Fibroblast of skin of right quadriceps (primary cell): ENCODE measurements around the gene MFSD6.

Experiments
- DNase-seq: peaks from one replicate; pipeline ENCODE4 v3.0.0-alpha.2; 2013

Gene MFSD6

GRCh38 chr2:190534310-190535120, 126.4 kb downstream of the MFSD6 start, which contains the start of gene NEMP2:
TSS of gene NEMP2 (minus strand) at chr2:190534722. CDS start at chr2:190534655, 67 bp downstream.
- DNase-seq, result peak; percentile 72

DNA sequence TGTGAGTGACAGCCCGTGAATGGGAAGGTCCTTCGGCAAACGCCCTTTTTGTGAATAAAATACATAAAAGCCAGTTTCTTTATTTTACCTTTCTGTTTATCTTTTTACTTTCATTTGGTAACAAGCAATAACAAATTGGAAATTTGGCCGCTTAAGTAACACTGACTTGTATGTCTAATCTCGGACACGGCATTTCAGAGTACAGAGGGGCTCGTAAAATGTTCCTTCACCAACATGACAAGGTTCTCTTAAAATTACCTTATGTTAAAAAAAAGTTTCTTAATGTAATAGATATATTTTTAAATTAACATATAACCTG, 126.9 kb downstream of the MFSD6 start:
- DNase-seq, result no peak

- DNase-seq, result no peak
Measured at GRCh38 chr2:190535586-190535985, 127.4 kb downstream of the MFSD6 start.

DNA sequence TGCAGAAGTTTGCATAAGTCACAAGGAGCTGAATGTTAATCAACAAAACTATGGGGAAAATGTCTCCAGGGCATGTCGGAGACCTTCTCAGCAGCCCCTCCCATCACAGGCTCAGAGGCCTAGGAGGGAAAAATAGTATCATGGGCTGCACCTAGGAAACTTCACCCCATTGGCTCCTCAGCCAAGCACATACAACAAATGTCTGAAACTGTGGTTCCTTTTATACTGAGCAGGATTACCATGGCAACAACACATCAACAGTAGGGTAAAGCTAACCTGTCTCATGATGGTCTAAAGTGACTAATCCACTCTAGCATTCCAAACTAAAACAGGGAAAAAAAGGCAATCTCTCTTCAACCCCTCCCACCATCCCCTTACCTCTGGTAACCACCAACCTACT, 129.6 kb downstream of the MFSD6 start:
- DNase-seq, result peak; percentile 24

- no peak for DNase-seq
Measured at GRCh38 chr2:190538201-190538600, 130.0 kb downstream of the MFSD6 start.

DNA sequence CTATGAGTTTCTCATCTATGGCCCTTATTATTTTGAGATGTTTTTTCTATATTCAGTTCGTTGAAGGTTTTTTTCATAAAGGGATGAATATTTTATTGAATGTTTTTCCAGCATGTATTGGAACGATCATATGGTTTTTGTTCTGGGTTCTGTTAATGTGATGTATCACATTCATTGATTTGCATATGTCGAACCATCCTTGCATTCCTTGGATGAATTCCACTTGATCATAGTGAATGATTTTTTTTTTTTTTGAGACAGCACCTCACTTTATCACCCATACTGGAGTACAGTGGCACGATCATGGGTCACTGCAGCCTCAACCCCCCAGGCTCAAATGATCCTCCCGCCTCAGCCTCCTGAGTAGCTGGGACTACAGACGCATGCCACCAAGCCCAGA, 131.9 kb downstream of the MFSD6 start:
- no peak for DNase-seq

GRCh38 chr2:190545093-190545492, 136.9 kb downstream of the MFSD6 start:
- no peak for DNase-seq

DNA sequence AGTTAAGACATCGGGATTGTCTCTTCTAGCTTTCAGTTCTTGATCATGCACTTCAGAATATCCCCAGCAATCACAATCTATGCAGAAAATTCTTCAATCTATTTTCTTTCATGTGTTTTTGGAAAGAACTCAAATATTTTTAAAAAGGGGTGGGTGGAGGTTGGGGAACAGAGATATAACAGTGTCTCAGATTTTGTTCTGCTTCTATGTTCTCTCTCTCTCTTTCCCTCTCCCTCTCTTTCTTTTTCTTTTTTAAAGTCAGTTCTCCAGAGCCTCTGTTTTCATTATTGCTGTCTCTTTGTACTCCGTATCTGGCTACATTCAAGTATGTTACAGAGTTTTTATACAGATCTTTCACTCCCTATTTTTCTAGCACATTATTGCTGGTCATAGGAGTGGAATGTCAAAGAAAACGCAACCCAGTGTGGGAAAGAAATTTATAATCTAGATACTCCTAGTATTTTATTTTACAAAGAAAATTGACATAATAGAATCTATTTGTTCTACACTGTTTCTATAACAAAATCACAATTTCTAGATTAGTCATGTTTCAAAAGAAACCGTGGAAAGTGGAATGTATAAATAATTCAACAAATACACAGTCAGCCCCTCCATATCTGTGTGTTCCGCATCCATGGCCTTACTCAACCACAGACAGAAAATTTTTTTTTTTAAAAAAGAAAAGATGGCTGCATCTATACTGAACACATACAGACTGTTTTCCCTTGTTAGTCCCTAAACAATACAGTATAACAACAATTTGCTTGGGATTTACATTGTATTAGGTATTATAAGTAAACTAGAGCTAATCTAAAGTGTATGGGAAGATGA, 137.6 kb downstream of the MFSD6 start:
- DNase-seq, result no peak

DNA sequence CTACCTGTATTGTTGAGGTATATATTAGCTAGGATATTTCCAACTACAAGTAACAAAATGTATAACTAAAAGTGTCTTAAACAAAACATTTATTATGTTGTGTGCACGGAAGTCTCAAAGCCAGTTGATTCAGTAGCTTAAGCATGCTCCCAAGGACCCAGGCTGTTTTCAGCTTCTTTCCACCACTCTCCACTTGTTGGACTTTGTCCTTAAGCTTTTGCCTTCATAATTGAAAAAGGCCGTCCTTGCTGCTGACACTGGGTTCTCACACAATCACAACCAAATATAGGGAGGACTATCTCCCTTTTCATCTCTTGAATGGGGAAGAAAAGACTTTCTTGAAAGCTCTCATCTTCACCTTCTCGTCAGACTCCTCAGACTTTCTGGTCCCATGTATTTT, 138.6 kb downstream of the MFSD6 start:
- no peak for DNase-seq

GRCh38 chr2:190547886-190548285, 139.7 kb downstream of the MFSD6 start:
- no peak for DNase-seq

DNA sequence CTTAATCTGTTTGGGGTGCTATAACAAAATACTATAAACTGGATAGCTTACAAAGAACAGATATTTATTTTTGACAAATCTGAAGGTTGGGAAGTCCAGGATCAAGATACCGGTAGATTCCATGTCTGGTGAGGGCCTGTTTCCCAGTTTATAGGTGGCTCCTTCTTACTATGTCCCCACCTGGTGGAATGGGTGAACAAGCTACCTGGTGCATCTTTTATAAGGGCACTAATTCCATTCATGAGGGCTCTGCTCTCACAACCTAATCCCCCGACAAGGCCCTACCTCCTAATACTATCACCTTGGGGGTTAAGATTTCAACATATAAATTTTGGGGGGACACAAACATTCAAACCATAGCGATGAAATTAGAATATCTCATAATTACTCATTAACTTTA, 142.0 kb downstream of the MFSD6 start:
- no peak for DNase-seq
